T47D (cell line): ENCODE data around the gene TEX53.
A peak's percentile ranks its signal among the peaks of the same experiment; 100 is the strongest.

ENCODE experiments used
- DNase-seq, 2 experiments: peaks; one replicate each; pipeline versions ENCODE4 v3.0.0 to v3.0.0-alpha.2; 2011 to 2012; ENCODE audit warnings: low read depth in 1 of 2, low spot score in 1 of 2
- JUND ChIP-seq: IDR thresholded peaks from 2 replicates; pipeline ENCODE4 v1.6.1; 2012; ENCODE audit warnings: low read depth
- in situ Hi-C: cut with HindIII; loops from 2 replicates; pipeline ENCODE4 v1.10.0; 2016; ENCODE audit warnings: low sequenced_read_pairs, low pct_unique_long_range_greater_than_20kb

TEX53 gene

DNA sequence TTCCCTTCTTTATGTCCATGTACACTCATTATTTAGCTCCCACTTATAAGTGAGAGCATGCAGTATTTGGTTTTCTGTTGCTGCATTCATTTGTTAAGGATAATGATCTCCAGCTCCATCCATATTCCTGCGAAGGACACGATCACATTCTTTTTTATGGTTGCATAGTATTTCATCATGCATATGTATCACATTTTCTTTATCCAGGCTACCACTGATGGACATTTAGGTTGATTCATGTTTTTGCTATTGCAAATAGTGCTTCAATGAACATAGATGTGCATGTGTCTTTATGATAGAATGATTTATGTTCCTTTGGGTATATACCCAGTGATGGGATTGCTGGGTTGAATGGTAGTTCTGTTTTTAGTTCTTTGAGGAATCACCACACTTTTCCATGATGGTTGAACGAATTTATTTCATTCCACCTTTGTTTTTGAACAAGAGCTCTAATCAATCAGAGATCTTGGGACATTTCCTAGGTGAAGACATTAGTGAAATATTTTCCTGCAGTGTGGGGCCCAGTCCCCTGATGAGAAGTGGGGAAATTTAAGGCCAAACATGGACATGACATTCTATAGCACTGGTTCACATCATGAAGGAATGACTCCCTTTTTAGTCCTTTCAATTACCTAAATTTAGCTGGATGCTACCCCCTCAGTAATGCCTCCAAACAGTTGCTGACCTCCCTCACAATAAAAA, 31.5 kb upstream of the TEX53 start:
- in situ Hi-C loops, result no loop called here
- no peak for TF ChIP-seq JUND
- DNase-seq, result no peak

DNA sequence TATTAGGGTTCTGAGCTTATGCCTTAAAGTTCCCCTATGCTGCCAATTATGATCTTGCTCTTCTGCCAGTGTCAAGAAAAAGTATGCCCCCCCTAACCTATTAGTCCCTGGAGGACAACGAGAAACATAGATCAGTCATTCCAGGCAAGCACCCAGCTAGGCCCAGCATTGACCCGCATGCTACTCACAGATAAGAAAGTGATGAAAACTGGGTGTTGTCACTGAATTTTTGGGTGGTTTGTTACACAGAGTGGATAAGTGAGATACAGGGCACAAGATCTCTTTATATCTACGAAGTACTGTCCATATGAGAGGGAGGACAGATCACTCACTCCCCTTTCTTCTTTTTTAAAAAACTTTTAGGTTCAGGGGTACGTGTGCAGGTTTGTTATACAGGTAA, 30.8 kb upstream of the TEX53 start:
- no peak for DNase-seq
- in situ Hi-C loops, result no loop called here
- TF ChIP-seq JUND, result no peak

DNA sequence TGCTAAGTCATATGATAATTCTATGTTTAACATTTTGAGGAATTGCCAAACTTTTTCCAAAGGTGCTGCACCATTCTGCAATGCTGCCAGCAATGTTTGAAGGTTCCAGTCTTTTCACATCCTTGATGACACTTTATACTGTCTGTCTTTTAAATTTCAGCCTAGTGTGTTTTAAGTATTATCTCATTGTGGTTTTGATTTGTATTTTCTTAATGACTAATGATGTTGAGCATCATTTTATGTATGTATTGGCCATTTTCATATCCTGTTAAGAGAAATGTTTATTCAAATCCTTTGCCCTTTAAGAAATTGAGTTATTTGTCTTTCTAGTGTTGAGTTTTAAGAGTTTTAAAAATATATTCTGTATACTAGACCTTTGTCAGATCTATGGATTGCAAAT, 29.4 kb upstream of the TEX53 start:
- no peak for TF ChIP-seq JUND
- DNase-seq, result no peak
- in situ Hi-C loops, result no loop called here

DNA sequence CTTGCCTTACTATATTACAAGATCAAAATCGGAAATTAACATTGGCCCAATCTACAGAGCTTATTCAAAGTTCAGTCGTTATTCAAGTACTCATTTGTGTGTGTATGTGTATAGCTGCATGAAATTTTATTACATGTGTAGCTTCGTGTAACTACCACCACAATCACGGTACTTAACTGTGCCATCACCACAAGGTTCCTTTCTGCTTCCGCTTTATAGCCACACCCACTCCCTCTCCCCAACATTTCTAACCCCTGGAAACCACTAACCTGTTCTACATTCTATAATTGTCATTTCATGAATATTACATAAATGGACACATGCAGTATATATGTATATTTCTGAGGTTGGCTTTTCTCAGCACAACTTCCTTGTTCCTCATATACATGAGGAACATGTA, 28.3 kb upstream of the TEX53 start:
- DNase-seq, result no peak
- in situ Hi-C loops, result no loop called here
- no peak for TF ChIP-seq JUND

DNA sequence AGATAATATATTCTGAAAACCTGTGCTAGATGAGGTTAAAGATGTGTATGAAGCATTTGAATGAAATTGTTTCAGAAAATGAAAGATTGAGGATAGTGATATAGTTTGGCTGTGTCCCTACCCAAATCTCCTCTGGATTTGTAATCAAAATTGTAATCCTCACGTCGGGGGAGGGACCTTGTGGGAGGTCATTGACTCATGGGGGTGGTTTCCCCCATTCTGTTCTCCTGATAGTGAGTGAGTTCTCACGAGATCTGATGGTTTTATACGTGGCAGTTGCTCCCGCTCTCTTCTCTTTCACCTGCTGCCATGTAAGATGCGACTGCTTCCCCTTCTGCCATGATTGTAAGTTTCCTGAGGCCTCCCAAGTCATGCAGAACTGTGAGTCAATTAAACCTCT, 26.4 kb upstream of the TEX53 start:
- TF ChIP-seq JUND, result no peak
- in situ Hi-C loops, result no loop called here

DNA sequence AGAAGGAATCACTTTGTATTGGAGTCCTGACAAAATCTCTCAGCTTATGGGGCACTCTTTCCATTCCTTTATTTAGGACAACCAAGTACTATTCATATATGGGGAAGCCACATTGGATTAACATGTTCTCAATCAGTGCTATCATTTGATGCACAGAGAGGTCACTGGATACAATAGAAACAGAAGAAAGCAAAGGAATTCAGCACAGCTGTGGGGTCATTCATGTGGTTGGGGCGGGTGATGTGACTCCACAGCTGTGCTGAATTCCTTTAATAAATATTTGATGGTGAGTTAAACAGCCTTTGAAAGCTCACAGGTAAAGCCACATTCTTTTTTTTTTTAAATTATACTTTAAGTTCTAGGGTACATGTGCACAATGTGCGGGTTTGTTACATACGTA, 25.2 kb upstream of the TEX53 start:
- no peak for DNase-seq
- no peak for TF ChIP-seq JUND
- in situ Hi-C loops, result no loop called here

More for the DNA sequence above, 26.4 kb upstream of the TEX53 start:
- DNase-seq, result no peak

DNA sequence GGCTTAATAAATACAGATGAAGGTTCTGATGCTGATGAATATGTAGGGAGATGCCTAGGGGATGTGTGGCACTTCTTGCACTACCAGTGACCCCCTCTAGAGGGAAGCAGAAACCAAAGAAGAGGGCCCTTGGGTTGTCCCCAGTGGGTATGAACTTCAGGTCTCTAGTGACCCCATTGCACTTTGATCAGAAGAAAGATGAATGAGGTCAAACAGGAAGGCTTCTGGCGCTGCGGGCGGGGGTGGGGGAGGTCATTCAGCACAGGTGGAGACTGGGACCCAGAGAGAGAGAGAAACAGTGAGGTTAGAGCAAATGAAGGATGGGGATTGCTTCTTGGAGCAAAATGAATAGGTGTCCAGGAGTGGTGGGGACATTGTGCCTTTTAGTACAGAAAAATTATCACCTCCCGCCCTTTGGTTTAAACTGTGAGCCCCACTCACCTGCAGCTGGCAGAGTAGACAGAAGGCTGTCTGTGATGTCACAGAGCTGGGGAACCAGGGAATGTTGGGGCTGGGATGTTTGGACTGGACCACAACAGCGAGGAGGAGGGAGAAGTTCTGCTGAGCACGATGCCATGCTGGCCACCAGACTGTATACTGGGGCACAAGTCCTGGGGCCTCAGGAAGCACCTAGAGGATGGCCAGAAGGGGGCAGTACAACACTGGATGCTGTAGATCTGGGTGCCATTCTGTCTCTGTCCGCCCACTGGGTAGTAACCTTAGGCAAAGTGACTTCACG, 24.2 kb upstream of the TEX53 start, which contains the start of gene TEX48:
Gene TEX48 (minus strand): TSS at position 599 of the 739 bp plus-strand sequence. CDS start 10,469 bp downstream, outside the sequence.
- in situ Hi-C loops, result no loop called here
- TF ChIP-seq JUND, result no peak
- DNase-seq, result peak; percentile 28 to 87

DNA sequence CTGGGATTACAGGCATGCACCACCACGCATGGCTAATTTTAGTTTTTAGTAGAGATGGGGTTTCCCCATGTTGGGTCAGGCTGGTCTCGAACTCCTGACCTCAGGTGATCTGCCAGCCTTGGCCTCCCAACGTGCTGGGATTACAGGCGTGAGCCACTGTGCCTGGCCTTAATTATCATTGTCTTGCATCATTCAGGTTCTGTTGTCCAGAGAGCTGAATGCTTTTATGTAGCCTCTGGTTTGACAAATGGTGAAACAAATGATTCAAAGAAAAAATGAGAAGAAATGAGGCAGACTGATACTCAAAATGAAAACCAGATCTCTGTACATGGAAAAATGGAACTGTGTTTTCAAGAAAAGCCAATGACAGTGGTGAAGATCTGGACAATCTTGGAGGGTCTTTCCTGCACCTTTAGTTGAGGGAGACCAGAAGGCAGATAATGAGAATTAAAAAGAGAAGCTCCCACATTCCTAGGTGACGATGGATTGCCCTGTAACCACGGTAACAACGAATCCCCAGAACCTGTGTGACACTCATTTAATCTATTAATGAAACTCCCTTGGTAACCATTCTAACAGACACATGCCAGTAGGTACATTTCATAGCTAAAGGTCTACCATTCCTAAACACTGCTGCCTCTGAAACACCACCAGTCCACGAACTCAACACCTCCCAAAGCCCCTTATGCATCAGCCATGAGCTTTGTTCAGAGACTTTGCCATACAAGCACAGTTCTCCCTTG, 22.8 kb upstream of the TEX53 start:
- in situ Hi-C loops, result no loop called here
- DNase-seq, result no peak

DNA sequence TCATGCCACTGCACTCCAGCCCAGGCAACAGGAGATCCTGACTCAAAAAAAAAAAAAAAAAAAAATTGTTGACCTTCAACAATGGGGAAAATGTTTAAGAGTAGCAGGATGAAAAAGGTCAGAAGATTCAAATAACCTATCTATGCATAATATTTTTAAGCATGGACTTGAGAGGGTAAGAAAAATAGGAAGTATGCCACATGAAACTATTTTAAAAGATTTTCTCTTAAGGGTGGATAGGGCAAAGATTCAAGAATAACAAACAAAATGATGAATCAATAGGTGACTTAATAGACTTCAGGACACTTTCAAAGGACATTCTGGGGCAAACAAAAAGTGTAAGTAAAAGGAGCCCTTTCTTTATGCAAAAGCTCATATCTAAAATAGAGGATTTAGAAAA, 21.2 kb upstream of the TEX53 start:
- in situ Hi-C loops, result no loop called here
- no peak for DNase-seq
- TF ChIP-seq JUND, result no peak

More for the DNA sequence above, 22.8 kb upstream of the TEX53 start:
- TF ChIP-seq JUND, result no peak

DNA sequence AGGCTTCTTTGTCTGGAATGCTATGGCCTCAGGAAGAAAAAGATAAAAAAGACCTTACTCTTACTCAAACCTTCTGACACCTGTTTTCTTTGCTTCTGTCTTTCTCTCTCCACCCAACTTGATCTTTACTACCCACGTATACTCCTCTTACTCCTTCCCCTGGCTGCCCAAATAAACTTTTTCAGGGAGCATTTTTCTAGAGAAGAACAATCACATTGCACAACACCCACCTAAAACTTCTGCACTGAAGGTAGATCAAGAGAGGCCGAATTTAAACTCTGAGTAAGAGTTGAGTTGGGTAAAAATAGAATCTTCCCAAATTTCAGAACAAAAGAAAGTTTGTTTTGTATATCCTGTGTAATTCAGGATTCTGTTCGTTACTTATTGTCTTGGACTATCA, 20.5 kb upstream of the TEX53 start:
- DNase-seq, result no peak
- no peak for TF ChIP-seq JUND
- in situ Hi-C loops, result no loop called here

DNA sequence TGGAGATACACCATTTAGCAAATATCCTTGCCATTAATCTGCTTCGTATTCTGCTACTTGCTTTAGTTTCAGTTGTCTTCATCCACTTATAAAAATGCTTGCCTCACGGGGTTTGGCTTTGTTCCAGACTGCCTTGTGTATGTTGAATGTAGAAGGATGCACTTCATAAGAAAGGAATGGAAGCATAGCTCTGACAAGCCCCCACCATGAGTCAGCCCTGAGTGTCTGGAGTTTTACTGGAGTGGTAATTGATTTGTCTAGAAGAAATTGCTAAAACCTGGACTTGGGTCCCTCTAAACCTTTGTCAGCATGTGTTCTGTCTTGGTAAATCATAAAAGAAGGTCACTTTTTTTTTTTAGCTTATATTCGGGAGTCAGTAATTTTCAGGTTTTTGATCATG, 19.8 kb upstream of the TEX53 start:
- TF ChIP-seq JUND, result no peak
- in situ Hi-C loops, result no loop called here
- peak; percentile 21 to 63 for DNase-seq

DNA sequence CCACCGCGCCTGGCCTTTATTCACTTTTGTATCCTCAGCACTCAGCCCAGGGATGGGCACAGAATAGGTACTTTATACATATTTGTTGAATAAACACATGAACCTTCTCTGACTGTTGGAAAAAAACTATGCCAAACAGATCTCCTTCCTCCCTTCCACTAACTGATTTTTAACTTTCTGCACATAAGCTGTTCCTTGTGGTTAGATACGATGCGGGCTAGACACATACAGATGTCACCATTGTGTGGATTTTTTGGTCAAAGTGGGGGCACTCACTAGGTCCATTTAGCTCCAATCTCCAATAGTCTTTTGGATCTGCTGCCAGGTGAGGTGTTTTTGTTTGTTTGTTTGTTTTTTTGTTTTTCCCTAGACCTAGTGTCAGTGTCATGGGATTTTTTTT, 19.3 kb upstream of the TEX53 start:
- no peak for DNase-seq
- no peak for TF ChIP-seq JUND
- in situ Hi-C loops, result no loop called here
